ENCODE results near the gene ITGB6. TPM values are rescaled to one million over a fixed set of nuclear protein-coding genes. Genes with fewer than 3 reads are reported as not detected.

Gene ITGB6
- total RNA-seq, 2 donors from 2014 or later, result 13.2 to 24.6 TPM

GRCh38 chr2:160228141-160228917 lies 28.3 kb upstream of the ITGB6 start:
- Histone ChIP-seq H3K36me3 (no peaks in the 10 kb centered on the region), H3K27ac (no peak overlapping the region)

GRCh38 chr2:160227293-160227915 lies 27.3 kb upstream of the ITGB6 start:
- Histone ChIP-seq H3K9ac (ENCODE audit: low read depth in 2 of 2, low read length in 2 of 2) (no peak overlapping the region), H3K27ac (no peak overlapping the region), H3K27me3 (no peaks in the 10 kb centered on the region), H3K36me3 (no peaks in the 10 kb centered on the region), H3K9me3 (no peaks in the 10 kb centered on the region), H3K4me3 (no peak overlapping the region), H3K4me1 (peaks cover 3% of the 10 kb centered on the region)
- no peak for TF ChIP-seq CTCF (IDR thresholded peaks at IDR 0.05)
- DNase-seq, result no peak
- intact Hi-C loops (cut with DNase I), result no loop called here

More at GRCh38 chr2:160228141-160228917, 28.3 kb upstream of the ITGB6 start:
- no peaks in the 10 kb centered on the region for H3K4me1 ChIP-seq
- H3K9ac ChIP-seq (ENCODE audit: low read depth in 2 of 2, low read length in 2 of 2), result no peak overlapping the region
- no peak for DNase-seq
- no peak for TF ChIP-seq CTCF (IDR thresholded peaks at IDR 0.05)
- H3K27me3 ChIP-seq, result no peaks in the 10 kb centered on the region
- H3K9me3 ChIP-seq, result no peaks in the 10 kb centered on the region
- H3K4me3 ChIP-seq, result no peak overlapping the region
- intact Hi-C loops (cut with DNase I), result no loop called here

GRCh38 chr2:160226367-160226766 lies 26.3 kb upstream of the ITGB6 start:
- H3K27me3 ChIP-seq, result no peaks in the 10 kb centered on the region
- no peak overlapping the region for H3K27ac ChIP-seq
- H3K9me3 ChIP-seq, result no peaks in the 10 kb centered on the region
- TF ChIP-seq CTCF (IDR thresholded peaks at IDR 0.05), result no peak
- no peak overlapping the region for H3K9ac ChIP-seq (ENCODE audit: low read depth in 2 of 2, low read length in 2 of 2)
- intact Hi-C loops (cut with DNase I), result no loop called here
- H3K36me3 ChIP-seq, result no peaks in the 10 kb centered on the region
- DNase-seq, result no peak
- no peak overlapping the region for H3K4me3 ChIP-seq
- peaks cover 11% of the 10 kb centered on the region for H3K4me1 ChIP-seq

GRCh38 chr2:160225722-160226121 lies 25.6 kb upstream of the ITGB6 start:
- intact Hi-C loops (cut with DNase I), result no loop called here
- Histone ChIP-seq H3K4me1 (peaks cover 11% of the 10 kb centered on the region), H3K4me3 (no peak overlapping the region), H3K36me3 (no peaks in the 10 kb centered on the region), H3K27ac (no peak overlapping the region), H3K27me3 (no peaks in the 10 kb centered on the region), H3K9me3 (no peaks in the 10 kb centered on the region), H3K9ac (ENCODE audit: low read depth in 2 of 2, low read length in 2 of 2) (no peak overlapping the region)
- no peak for DNase-seq
- TF ChIP-seq CTCF (IDR thresholded peaks at IDR 0.05), result no peak

GRCh38 chr2:160224507-160224906 lies 24.4 kb upstream of the ITGB6 start:
- Histone ChIP-seq H3K4me1 (peaks cover 11% of the 10 kb centered on the region), H3K9ac (ENCODE audit: low read depth in 2 of 2, low read length in 2 of 2) (no peak overlapping the region)
- DNase-seq, result no peak

More at GRCh38 chr2:160224507-160224906, 24.4 kb upstream of the ITGB6 start:
- Histone ChIP-seq H3K9me3 (no peaks in the 10 kb centered on the region), H3K27ac (no peak overlapping the region), H3K4me3 (no peak overlapping the region), H3K36me3 (no peaks in the 10 kb centered on the region), H3K27me3 (no peaks in the 10 kb centered on the region)
- TF ChIP-seq CTCF (IDR thresholded peaks at IDR 0.05), result no peak
- intact Hi-C loops (cut with DNase I), result no loop called here
